Measurements from ENCODE around the gene C2CD2.

- TF ChIP-seq POLR2A (IDR thresholded peaks at IDR 0.05; ENCODE audit: low read depth, low read length) (no peak), CTCF (conservative IDR thresholded peaks at IDR 0.05; ENCODE audit: low read depth, low read length) (no peak), CHD1 (IDR thresholded peaks at IDR 0.05; ENCODE audit: low read depth, low read length) (no peak), CEBPB (IDR thresholded peaks at IDR 0.05; ENCODE audit: low read depth, low read length) (no peak)
Observed at GRCh38 chr21:41923631-41924367, 30.0 kb downstream of the C2CD2 start.
